ENCODE results near the gene PSG1.
A peak's percentile ranks its signal among the peaks of the same experiment; 100 is the strongest.
"Not testable (repeated sequence)": the region's sequence is repeated elsewhere in the genome, so short reads cannot be mapped to it uniquely, and the experiment has no call there.

PSG1 gene

DNA sequence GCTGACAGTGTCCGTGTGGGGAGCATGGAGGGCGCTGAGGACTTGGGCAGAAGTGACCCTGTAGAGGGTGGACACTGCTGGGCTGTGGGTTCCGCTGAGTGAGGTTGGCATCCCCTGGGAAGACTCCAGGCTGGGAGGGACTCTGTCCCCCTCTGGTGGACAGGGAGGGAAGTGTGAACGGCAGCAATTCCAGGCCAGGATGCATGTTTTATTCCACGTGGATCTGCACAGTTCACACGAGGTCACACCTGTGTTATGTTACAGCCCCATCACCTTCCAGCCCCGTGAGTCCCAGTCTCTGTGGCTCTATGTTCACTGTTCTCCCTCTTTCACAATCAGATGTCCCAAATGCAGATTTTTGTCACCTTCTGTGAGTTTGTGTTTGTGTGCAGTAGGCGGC lies 1.8 kb upstream of the PSG1 start:
- DNase-seq (ENCODE audit: low spot score) = peak; percentile 7

DNA sequence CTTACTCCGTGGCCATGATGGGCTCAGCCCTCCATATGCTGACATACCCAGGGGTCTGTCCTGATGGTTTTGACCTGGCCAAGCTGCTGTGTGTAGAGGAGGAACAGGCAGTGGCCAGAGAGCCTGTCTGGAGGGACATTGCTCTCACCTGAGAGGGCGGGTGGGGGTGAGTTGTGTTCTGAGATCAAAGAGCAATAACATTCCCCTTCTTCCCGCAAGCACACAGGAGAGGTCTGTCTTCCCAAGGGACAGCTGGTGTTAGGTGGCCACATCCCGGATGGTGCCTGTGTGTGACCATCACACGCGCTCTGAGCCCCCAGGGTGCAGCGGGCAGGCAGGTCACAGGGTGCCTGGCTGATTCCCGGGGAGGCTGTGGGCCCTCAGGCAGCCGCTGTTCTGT lies 1.1 kb upstream of the PSG1 start:
- DNase-seq (ENCODE audit: low spot score) = not testable (repeated sequence)

DNA sequence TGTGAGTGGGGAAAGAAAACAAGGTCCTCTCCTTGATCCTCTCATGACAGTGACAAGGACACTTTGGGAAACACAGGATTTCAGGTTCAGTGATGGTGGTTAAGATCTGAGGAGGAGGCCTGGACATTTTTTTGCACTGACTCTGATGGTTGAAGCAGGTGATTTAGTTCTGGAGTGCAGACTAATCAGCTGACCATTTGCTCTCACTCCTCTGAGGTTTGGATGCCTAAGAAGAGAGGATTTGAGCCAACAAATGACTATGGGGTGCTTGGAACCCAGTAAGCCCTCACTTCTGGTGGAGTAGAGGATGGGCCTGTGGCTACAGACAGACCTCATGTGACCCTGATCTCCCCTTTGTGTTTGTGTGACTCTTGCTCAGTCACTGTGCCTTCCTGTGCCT lies 2.9 kb downstream of the PSG1 start:
- peak; percentile 93 for DNase-seq (ENCODE audit: low spot score)

DNA sequence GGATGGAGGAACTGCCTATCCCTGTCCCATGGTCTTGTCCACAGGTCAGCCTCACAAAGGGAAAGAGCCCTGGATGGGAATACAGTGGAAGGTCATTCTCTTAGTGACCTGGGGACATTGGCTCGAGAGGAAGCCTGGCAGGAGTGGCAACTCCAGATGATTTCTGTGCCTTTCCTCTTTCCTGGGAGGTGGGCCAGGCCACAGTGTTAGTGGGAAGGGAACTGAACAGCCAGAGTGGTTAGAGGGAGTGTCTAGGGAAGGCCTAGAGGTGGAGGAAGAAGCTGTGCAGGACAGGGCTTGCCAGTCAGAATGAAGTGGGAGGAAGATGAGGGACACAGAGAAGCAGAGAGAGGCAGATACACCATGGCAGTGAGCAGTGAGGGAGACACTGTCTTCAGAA lies 3.6 kb downstream of the PSG1 start:
- DNase-seq (ENCODE audit: low spot score) = peak; percentile 59

DNA sequence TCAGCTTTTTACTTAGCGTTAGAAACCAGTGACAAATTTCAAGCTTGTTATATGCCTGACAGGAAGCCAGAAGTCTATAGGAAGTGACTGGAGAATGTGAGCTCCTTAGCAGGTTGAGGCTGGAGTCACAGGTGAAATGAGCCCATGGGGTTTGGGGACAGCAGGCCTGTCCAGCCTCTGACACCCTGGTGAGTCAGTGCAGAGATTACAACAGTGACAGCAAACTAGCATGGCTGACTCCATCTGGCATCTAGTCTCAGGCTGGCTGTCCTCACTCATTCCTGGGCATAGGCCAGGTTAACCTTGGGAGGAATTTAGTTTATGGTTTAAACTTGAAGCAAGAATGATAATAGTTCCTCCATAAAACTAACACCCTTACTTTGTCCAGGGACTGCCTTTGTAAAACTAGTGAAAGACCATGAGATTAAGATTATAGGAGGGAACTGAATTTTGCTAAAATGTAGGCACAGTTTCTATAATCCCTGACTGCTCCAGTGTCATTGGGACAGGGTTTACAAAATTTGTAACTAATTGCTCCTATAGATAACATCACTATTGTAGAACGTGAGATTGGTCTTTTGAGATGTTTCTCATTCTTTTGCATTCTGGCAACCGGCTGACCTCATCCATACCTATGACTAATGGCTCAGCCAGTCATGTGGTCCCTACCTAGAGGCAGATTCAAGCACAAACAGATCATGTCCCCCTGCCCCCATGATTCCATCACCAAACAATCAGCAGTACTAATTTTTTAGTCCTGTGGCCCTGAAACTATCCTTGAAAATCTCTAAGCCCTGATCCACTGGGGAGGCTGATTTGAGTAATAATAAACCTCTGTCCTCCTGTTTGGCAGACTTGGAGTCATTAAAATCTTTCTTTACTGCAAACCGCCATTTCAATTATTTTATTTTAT lies 4.4 kb downstream of the PSG1 start:
- DNase-seq (ENCODE audit: low spot score) = peak; percentile 85

DNA sequence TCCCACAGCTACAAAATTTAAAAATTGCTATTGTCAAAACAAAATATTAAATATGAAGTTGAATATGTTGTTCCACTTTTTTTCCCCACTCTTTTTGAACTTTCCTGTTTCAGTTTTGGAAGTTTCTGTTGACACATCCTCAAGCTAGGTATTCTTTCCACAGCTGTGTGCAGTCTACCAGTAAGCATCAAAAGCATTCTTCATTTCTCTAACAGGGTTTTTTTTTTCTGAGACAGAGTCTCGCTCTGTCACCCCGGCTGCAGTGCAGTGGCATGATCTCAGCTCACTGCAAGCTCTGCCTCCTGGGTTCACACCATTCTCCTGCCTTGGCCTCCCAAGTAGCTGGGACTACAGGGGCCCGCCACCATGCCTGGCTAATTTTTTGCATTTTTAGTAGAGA lies 5.4 kb downstream of the PSG1 start:
- peak; percentile 61 for DNase-seq (ENCODE audit: low spot score)

DNA sequence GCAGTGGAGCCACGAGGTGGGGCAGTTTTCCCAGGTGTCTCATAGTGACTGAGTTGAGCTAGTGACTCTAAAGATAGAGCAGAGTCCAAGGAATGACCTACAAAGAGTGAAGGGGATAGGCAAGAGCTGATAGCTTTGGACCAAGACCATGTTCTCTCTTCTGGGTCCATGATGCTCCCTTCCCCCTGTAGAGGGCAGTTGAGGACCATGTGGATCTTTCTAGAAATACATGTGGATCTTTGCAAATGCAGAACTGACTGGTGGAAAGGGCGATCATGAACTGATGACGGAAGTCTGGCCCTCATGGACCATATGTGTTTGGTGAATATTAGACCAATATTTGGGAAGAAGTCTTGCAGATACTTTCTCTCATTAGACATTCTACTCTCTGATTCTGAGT lies 6.9 kb downstream of the PSG1 start:
- no peak for DNase-seq (ENCODE audit: low spot score)

DNA sequence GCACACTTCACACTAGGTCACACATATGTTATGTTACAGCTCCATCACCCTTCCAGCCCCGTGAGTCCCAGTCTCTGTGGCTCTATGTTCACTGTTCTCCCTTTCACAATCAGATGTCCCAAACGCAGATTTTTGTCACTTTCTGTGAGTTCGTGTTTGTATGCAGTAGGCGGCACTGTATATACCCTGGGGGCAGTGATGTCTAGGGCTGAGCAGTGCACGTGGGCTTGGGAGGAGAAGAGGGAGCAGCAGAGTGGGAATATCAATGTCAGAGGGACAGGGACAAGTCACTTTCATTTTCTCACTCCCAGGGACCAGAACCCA lies 22.0 kb downstream of the PSG1 start:
- no peak for DNase-seq (ENCODE audit: low spot score)

DNA sequence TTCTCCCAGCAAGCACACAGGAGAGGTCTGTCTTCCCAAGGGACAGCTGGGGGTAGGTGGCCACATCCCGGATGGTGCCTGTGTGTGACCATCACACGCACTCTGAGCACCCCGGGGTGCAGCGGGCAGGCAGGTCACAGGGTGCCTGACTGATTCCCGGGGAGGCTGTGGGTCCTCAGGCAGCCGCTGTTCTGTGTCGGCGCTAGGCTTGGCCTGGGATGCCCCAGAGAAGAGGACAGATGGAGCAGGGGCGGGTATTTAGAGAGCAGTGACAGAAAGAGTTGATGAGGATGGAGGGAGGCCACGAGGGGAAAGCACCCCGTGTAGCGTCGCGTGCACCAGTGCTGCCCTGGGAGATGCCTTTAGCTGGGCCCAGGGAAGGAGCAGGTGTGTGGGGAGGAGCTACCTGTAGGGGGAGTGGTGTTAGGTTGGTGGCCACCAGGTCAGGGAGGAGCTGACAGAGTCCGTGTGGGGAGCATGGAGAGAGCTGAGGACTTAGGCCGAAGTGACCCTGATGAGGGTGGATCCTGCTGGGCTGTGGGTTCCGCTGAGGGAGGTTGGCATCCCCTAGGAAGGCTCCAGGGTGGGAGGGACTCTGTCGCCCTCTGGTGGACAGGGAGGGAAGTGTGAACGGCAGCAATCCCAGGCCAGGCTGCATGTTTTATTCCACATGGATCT lies 22.5 kb downstream of the PSG1 start:
- peak; percentile 20 for DNase-seq (ENCODE audit: low spot score)

DNA sequence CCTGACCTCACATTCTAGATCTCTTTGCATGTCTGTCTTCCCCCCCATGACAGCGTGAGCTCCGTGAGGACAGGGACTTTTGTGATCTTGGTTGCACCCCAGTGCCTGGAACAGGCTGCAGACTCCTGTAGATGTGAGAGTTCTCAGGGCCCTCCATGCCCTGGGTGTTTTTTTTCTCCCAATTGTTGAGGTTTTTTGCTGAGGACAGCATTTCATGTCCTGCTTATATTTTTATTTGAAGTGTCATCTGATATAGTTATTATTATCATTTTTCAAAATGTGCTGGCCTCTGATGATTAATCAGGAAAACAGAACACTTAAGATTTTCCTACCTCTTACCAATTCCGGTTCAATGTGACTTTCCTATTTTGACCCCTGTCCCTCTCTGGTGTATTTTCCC lies 24.8 kb downstream of the PSG1 start:
- DNase-seq (ENCODE audit: low spot score) = not testable (repeated sequence)

DNA sequence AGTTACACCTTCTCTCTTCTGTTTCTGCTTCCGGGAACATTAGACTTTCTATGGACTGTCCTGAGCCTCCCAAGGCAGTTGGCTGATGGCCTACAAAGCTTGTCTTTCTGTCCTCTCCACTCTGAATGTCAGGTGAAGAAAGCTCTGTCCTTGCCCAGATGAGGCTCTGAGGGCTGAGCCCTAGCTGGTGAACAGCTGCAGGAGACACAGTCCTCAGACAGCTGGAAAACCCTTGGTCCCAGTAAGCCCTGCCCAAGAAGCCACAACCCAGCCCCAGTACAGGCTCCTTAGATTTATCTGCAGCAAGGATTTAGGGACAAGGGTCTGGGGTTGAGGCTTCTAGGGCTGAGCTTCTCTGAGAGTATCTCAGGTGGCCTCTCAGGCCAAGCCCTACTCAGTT lies 26.3 kb downstream of the PSG1 start:
- not testable (repeated sequence) for DNase-seq (ENCODE audit: low spot score)

DNA sequence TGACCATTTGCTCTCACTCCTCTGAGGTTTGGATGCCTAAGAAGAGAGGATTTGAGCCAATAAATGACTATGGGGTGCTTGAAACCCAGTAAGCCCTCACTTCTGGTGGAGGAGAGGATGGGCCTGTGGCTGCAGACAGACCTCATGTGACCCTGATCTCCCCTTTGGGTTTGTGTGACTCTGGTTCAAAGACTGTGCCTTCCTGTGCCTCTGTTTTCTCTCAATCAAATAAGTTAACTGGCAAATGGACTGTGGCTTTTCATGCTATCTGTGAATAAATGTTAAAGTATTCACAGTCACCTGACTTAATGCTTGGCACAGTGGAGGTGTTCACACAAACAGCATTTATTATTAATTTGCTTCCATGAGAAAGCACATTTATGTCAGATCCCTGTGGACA lies 26.7 kb downstream of the PSG1 start:
- DNase-seq (ENCODE audit: low spot score) = peak; percentile 81

DNA sequence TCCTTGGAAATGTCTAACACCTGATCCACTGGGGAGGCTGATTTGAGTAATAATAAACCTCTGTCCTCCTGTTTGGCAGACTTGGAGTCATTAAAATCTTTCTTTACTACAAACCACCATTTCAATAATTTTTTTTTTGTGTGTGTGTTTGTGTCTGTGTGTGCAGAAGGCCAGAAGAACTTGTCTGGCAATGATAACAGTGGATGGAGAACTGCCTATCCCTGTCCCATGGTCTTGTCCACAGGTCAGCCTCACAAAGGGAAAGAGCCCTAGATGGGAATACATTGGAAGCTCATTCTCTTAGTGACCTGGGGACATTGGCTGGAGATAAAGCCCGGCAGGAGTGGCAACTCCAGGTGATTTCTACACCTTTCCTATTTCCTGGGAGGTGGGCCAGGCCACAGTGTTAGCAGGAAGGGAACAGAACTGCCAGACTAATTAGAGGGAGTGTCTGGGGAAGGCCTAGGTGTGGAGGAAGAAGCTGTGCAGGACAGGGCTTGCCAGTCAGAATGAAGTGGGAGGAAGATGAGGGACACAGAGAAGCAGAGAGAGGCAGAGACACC lies 27.7 kb downstream of the PSG1 start:
- DNase-seq (ENCODE audit: low spot score) = not testable (repeated sequence)

DNA sequence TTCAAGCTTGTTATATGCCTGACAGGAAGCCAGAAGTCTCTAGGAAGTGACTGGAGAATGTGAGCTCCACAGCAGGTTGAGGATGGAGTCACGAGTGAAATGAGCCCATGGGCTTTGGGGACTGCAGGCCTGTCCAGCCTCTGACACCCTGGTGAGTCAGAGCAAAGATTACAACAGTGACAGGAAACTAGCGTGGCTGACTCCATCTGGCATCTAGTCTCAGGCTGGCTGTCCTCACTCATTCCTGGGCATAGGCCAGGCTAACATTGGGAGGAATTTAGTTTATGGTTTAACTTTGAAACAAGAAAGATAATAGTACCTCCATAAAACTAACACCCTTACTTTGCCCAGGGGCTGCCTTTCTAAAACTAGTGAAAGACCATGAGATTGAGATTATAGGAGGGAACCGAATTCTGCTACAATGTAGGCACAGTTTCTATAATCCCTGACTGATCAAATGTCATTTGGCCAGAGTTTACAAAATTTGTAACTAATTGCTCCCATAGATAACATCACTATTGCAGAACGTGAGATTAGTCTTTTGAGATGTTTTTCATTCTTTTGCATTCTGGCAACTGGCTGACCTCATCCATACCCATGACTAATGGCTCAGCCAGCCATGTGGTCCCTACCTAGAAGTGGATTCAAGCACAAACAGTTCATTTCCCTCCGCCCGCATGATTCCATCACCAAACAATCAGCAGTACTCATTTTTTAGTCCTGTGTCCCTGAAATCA lies 28.4 kb downstream of the PSG1 start:
- peak; percentile 98 for DNase-seq (ENCODE audit: low spot score)

DNA sequence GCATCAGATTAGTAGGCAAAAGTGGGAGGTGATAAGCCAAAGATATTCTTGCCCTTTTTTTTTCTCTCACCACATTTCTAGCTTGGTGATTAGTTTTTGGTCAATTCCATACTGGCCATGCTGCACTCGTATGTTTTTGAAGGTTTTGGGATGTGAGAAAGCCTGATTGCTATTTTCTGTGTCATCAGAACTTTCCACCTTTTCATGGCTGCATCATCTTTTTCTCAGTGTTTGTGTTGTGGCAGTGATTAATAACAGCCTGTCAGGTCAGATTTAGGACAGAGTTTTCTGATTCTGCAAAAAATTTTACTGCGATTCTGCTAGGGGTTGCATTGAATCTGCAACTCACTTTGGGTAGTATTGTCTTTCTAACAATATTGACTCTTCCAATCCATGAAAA lies 32.9 kb downstream of the PSG1 start:
- peak; percentile 35 for DNase-seq (ENCODE audit: low spot score)

DNA sequence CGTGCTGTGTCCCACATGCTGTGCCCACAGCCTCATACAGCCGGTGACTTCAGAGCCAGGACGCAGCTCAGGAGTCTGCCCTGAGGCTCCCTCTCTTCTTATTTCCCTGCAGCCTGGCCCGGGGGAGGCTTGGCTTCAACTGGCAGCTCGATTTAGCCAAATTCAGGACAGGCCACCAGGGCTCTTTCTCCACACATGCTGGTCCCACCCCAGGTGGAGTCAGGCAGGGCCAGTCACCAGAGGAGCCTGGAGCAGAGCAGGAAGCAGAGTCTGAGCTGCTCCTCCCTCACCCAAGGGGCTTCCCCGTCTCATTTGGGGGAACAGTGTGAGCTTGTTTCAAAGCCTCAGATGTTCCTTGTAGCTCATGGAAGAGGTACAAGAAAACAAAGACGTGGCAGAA lies 35.9 kb downstream of the PSG1 start:
- DNase-seq (ENCODE audit: low spot score) = not testable (repeated sequence)

DNA sequence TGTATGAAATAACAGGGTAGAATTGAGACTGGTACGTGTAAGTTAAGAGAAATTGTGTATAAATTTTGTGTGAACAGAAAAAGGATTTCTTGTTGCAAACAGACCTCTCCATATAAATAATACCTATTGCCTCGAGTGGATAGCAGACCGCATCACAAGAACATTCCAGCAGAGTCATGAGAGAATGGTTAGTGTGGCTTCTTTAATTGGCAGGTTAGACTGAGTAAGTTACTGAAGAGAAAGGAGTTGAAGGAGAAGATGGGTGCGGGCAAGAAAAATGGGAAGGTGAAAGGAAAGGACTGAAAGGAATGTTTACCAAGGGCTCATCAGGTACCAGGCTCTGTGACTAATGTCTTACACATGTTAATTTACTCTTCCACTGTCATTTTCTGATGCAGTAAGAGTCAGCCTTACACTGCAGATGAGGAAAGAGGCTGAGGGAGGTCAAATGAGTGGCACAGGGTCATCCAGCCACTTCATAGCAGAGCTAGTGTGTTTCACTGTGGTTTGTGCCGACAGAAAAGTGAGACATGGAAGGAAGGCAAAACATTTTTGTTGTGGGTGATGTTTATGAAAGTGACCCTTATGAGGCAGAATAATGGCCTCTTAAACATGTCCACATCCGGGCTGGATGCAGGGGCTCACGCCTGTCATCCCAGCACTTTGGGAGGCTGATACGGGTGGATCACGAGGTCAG lies 46.6 kb downstream of the PSG1 start:
- DNase-seq (ENCODE audit: low spot score) = peak; percentile 74

DNA sequence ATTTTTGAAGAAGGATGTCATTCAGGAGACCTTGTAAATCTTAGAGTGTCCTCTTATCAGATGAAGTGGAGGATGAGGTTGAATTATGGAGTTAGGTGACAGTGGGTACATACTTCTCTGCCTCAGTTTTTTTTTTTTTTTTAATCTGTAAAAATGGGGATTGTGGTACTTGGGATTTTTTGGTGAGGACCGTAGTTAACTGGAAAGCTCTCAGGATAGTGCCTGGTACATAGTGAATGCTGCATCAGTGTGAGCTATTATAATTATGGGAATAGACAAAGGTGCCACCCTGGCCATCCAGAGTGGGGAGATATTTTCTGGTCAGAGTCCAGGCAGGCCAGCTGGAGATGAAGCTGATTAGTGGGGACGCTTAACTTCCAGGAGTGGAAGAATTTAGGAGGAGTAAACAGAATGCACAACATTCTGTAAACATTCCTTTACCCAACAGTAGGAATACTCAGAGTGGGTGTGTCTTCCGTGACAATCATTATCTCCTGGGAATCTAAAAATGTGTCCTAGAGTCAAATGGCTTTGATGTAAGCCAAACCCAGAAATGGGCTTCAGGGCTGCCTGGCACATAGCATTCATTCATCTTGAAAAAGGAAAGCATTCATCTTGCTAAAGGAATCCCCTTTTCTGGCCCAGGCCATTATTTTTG lies 47.4 kb downstream of the PSG1 start:
- DNase-seq (ENCODE audit: low spot score) = not testable (repeated sequence)

DNA sequence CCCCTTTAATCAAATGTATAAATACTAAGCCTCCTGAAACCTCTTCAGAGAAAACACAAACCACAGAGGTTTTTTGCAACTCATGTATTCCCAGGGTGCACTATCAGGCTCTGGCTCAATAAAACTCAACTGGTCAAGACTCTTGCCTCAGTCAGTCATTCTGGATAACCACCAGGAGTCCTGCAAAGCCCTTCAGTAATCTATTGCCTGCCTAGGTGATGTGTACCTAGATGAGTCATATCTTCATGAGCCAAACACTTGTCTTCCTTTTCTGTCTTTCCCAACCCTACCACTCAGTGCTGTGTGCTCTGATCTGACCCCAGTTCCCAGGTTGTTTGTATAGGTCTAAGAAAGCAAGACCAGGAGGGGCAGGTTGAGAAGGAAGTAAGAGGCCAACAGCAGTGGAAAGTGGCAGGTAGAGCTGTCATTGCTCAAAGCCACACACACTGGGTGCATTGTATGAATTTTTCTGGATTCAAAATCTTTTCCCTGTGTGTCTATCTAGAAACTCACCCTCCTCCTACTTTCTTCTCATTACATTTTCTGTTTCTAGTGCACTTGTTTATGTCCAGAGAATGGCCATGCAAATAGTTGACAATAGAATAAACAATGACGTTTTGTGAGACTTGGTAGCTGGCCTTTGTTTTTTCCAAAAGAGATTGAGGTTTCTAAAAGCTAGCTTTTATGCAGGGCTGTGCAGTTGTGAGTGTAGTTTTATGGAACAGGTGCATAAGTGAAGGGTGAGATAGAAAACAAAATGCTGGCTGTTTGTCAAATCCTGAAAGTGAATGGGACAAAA lies 48.1 kb downstream of the PSG1 start:
- DNase-seq (ENCODE audit: low spot score) = peak; percentile 89

DNA sequence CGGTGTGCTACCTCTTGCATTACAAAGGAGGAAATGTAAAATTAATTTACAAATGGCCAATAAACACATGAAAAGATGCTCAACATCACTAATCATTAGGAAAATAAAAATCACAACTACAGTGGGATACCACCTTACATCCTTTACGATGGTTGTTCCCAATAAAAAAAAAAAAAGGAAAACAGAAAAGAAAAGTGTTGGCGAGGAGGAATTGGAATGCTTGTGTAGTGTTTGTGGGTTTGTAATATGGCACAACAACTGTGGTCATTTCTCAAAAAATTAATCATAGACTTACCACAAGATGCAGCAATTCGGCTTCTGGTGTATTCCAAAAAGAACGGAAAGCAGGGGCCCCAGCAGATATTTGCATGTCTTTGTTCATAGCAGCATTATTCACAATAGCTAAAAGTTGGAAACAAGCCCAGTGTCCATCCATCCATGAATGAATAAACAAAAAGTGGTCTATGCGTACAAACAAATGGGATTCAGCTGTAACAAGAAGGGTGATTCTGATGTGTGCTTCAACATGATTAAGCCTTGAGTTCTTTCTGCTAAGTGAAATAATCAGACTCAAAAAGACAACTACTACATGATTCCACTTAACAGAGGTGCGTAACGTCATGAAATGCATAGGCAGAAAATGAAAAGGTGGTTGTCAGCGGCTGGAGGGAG lies 58.1 kb downstream of the PSG1 start:
- peak; percentile 65 for DNase-seq (ENCODE audit: low spot score)

Data from kidney tubule cell (primary cell).